Activated T-cell treated with anti-CD3 and anti-CD28 coated beads, Interleukin-2, amount 50 U/mL, for 72 hours (primary cell): ENCODE data around the gene BCL3. TPM values are rescaled to one million over a fixed set of nuclear protein-coding genes. Genes with fewer than 3 reads are reported as not detected.

Source experiments
- ATAC-seq, 2 donors: fragments of 150-1000 bp; cut with Tn5 transposase; replicated peaks in 1 of 2; 2 replicates each; pipeline ENCODE4 v1.10.0; 2021; ENCODE audit warnings: moderate library complexity in 2 of 2, mild to moderate bottlenecking in 1 of 2
- DNase-seq, 2 donors: peaks; one replicate each; pipeline ENCODE4 v3.0.0; 2021 to 2022; ENCODE audit warnings: mixed read lengths in 1 of 2
- H3K27ac Mint-ChIP-seq: one replicate; pipeline ENCODE4 v1.8.0; 2022; ENCODE audit warnings: mild to moderate bottlenecking, moderate library complexity, mixed read lengths
- H3K27me3 Mint-ChIP-seq: one replicate; pipeline ENCODE4 v1.8.0; 2022; ENCODE audit warnings: low read depth, mixed read lengths
- H3K36me3 Mint-ChIP-seq, 2 donors: one replicate each; pipeline ENCODE4 v1.8.0; 2022; ENCODE audit warnings: mixed read lengths in 2 of 2, mild to moderate bottlenecking in 1 of 2; ENCODE audit not compliant: insufficient read depth in 2 of 2
- H3K4me1 Mint-ChIP-seq: one replicate; pipeline ENCODE4 v1.8.0; 2022; ENCODE audit warnings: low read depth, mixed read lengths
- H3K4me3 Mint-ChIP-seq, 2 donors: one replicate each; pipeline ENCODE4 v1.8.0; 2022; ENCODE audit warnings: mild to moderate bottlenecking in 2 of 2, mixed read lengths in 2 of 2, moderate library complexity in 2 of 2
- H3K9me3 Mint-ChIP-seq, 2 donors: one replicate each; pipeline ENCODE4 v1.8.0; 2022; ENCODE audit warnings: mixed read lengths in 2 of 2
- total RNA-seq, 2 donors: library from RNA; stranded (reverse); gene quantifications; one replicate each; pipeline ENCODE4 v1.2.3, GENCODE V29; 2022

The BCL3 gene
- total RNA-seq, 2 donors from 2014 or later: 192 to 208 TPM

DNA sequence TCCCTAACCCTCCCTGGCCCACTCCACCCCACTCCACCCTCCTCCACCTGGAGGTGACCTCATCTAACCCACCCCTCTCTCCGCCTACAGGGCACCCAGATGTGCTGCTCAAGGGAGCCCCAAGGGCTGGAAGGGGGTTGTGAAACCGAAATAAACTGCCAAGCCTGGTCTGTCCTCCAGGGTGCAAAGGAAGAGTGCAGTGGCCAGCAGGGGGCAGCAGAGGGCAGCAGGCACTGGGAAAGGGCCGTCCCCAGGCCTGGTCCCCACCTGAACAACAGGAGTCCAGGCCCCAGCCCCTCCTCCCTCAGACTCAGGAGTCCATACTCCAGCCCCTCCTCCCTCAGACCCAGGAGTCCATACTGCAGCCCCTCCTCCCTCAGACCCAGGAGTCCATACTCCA is 52.0 kb downstream of the BCL3 start:
- Mint-ChIP-seq H3K27me3 (no peaks in the 10 kb centered on the region), H3K4me1 (peaks cover 8% of the 10 kb centered on the region), H3K4me3 (no peak overlapping the region), H3K27ac (no peak overlapping the region), H3K9me3 (no peaks in the 10 kb centered on the region), H3K36me3 (no peaks in the 10 kb centered on the region)
- DNase-seq (peak; percentile 86 to 90), ATAC-seq (peak; percentile 95 to 97)

DNA sequence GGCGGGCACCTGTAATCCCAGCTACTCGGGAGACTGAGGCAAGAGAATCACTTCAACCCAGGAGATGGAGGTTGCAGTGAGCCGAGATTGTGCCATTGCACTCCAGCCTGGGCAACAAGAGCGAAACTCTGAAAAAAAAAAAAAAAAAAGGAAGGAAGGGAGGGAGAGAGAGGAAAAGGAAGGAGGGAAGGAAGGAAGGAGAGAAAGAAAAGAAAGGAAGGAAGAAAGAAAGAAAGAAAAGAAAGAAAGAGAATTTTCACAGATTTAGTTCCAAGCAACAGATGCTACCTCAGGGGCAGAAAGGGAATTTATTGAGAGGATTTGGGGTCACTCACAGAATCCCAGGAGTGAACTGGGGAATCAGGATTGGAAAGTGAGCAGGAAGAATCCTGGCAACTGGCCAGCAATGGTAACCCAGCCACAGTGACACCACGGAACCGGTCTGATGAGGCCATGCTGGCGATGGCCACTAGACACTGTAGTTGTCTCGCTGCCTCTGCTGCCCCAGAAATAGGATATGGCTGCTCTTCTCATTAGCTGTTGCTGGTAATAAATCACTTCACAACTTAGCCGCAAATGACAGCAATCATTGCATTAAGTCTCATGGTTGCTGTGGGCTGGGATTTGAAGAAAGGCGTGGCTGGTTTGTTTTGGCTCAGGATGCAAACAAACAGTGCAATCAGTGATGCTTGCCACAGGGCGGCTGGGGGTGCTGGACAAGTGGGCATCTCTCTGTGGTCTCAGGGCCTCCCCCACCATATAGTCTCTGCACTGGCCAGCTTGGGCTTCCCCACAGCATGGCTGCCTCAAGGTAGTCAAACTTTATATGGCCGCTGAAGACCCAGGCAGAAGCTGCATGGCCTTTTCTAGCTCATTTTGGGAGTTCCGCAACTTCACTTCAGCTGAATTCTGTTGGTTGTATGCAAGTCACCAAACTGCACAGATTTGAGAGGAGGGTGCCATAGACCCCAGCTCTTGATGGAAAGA is 55.2 kb downstream of the BCL3 start:
- H3K27me3 Mint-ChIP-seq: peaks cover 7% of the 10 kb centered on the region
- DNase-seq (no peak), ATAC-seq (no peak)
- H3K36me3 Mint-ChIP-seq: no peaks in the 10 kb centered on the region
- no peaks in the 10 kb centered on the region for H3K4me1 Mint-ChIP-seq
- H3K4me3 Mint-ChIP-seq: no peak overlapping the region
- H3K9me3 Mint-ChIP-seq: no peaks in the 10 kb centered on the region
- H3K27ac Mint-ChIP-seq: no peak overlapping the region

DNA sequence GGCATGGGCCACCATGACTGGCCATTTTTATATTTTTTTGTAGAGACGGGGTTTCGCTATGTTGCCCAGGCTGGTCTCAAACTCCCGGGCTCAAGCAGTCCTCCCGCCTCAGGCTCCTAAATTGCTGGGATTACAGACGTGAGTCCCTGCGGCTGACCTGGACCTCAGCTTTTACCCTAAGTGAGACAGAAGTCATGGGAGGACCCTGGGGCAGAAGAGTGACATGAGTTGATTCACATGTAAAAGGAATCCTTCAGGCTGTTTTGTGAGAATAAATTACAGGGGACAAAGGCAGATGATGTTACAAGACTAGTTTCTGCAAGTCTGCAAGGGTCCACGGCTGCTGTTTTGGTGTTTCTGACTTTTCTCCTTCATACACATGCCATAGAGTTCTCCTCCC is 57.8 kb downstream of the BCL3 start:
- DNase-seq (no peak), ATAC-seq (no peak)
- Mint-ChIP-seq H3K36me3 (no peaks in the 10 kb centered on the region), H3K4me3 (no peak overlapping the region), H3K4me1 (no peaks in the 10 kb centered on the region), H3K27me3 (peaks cover 21% of the 10 kb centered on the region), H3K9me3 (no peaks in the 10 kb centered on the region), H3K27ac (no peak overlapping the region)

- H3K4me3 Mint-ChIP-seq: no peak overlapping the region
Observed at GRCh38 chr19:44807162-44807561, 58.7 kb downstream of the BCL3 start.

DNA sequence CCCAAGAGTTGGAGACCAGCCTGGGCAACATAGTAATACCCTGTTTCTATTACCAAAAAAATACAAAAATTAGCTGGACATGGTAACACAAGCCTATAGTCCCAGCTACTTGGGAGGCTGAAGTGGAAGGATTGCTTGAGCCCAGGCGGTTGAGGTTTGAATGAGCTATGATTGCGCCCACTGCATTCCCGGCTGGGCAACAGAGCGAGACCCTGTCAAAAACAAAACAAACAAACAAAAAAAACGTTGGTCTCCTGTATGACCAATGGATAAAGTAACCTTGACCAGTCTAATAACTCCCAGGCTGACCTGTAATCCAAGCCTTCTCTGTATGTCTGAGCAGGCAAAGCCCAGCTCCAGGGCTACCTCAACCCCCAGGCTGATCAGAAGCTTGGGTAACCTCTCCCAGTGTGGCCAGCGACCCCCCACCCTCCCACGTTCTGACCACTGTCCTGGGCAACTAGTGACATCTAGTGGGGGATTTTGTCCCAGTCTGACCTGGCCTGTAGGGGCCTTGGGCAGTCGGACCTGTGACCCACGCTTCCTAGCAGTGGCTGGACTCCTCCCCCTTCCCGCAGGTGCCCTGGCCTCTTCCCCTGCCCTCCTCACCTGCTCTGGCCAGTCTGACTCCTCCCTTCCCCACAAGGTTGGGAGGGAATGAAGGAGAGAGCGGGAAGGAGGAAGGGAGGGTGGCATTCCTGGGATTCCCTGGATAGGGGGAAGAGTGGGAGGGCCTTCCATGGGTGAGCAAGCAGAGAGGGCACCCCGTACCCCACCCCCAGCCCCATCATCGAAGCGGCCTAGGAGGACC is 59.3 kb downstream of the BCL3 start:
- H3K4me3 Mint-ChIP-seq: peak overlapping the region in 1 of 2 donors; percentile 56

More at GRCh38 chr19:44807162-44807561, 58.7 kb downstream of the BCL3 start:
- no peak for DNase-seq
- ATAC-seq: no peak
- no peaks in the 10 kb centered on the region for H3K4me1 Mint-ChIP-seq
- no peaks in the 10 kb centered on the region for H3K36me3 Mint-ChIP-seq
- no peak overlapping the region for H3K27ac Mint-ChIP-seq
- no peaks in the 10 kb centered on the region for H3K9me3 Mint-ChIP-seq
- H3K27me3 Mint-ChIP-seq: peaks cover 21% of the 10 kb centered on the region

DNA sequence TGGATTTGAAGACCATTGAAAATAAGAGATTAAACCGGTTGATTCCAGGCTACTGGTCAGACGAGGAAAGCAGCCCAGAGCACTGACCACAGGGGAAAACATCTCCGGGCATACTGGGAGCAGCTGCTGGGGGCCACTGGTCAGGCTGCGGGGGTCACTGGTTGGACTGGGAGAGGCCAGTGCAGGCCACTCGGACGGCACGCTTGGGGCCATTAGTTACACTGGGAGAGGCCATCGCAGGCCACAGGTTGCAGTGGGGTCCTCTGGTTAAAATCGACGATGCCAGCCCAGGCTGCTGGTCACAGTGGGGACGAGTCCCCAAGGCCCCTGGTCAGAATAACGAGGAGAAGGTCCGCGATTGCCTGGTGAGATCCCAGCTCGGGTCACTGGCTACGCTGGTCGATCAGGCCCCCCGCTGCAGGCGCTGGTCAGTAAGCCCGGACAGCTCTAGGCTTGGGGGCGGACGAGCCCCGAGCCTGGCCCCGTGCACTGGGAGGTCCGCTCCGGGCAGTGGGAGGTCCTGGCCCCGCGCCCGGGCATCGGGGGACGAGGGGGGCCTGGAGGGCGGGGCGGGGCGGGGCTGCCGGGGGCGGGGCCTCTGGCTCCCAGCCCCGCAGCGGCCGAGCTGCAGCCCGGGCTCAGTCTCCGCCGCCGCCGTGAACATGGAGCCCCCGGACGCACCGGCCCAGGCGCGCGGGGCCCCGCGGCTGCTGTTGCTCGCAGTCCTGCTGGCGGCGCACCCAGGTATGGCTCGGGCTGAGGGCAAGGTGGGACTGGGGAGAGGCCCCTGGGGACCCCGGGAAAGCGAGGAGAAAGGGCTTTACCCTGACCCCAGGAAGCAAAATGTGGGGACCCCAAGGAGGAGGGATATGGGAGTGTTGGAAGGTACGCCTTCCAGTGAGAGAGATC is 60.2 kb downstream of the BCL3 start, which contains the start of gene BCAM:
BCAM (plus strand) TSS at position 641 of the 909 bp plus-strand sequence; CDS start at position 663, 22 bp downstream.
- ATAC-seq (peak; percentile 32 to 62), DNase-seq (peak in 1 of 2 donors; percentile 14)
- no peaks in the 10 kb centered on the region for H3K36me3 Mint-ChIP-seq
- peaks cover 21% of the 10 kb centered on the region for H3K27me3 Mint-ChIP-seq
- H3K4me1 Mint-ChIP-seq: no peaks in the 10 kb centered on the region
- no peaks in the 10 kb centered on the region for H3K9me3 Mint-ChIP-seq
- H3K27ac Mint-ChIP-seq: no peak within 1 kb of the TSS
- H3K4me3 Mint-ChIP-seq: peak within 1 kb of the TSS; percentile 49 to 56

More for the DNA sequence above, 59.3 kb downstream of the BCL3 start:
- H3K9me3 Mint-ChIP-seq: no peaks in the 10 kb centered on the region
- H3K4me1 Mint-ChIP-seq: no peaks in the 10 kb centered on the region
- ATAC-seq (no peak), DNase-seq (no peak)
- no peaks in the 10 kb centered on the region for H3K36me3 Mint-ChIP-seq
- H3K27me3 Mint-ChIP-seq: peaks cover 21% of the 10 kb centered on the region
- H3K27ac Mint-ChIP-seq: no peak overlapping the region

Other genes with a start within 250 kb of the BCL3 start
- gene ZNF180, start 248.2 kb upstream of the BCL3 start, total RNA-seq: 10 to 100 TPM in 1 of 2 donors, 1 to 10 TPM in 1; 8.2 to 10.5 TPM
- gene CEACAM20, start 219.0 kb upstream of the BCL3 start, total RNA-seq: not detected
- not detected for gene IGSF23, start 135.1 kb upstream of the BCL3 start, total RNA-seq
- gene PVR, start 104.8 kb upstream of the BCL3 start, total RNA-seq: 10 to 100 TPM; 13.9 to 17.5 TPM
- 1 to 10 TPM; 3.0 to 4.3 TPM for gene CEACAM19, start 77.2 kb upstream of the BCL3 start, total RNA-seq
- not detected for gene CEACAM16, start 49.6 kb upstream of the BCL3 start, total RNA-seq
- gene CBLC, start 29.2 kb downstream of the BCL3 start, total RNA-seq: not detected
- gene BCAM, start 60.4 kb downstream of the BCL3 start, total RNA-seq: under 1 TPM in 1 of 2 donors, not detected in 1; 0.21 TPM
- 1 to 10 TPM; 2.8 to 3.3 TPM for gene NECTIN2, start 97.6 kb downstream of the BCL3 start, total RNA-seq
- gene TOMM40, start 142.5 kb downstream of the BCL3 start, total RNA-seq: 10 to 100 TPM; 53.0 to 65.1 TPM
- 1 to 10 TPM; 2.1 TPM for gene APOE, start 157.1 kb downstream of the BCL3 start, total RNA-seq
- gene APOC1, start 165.9 kb downstream of the BCL3 start, total RNA-seq: not detected
- gene APOC4, start 193.5 kb downstream of the BCL3 start, total RNA-seq: not detected
- gene APOC2, start 197.3 kb downstream of the BCL3 start, total RNA-seq: not detected
- 10 to 100 TPM; 44.7 to 50.0 TPM for gene CLPTM1, start 206.7 kb downstream of the BCL3 start, total RNA-seq